NCI-H345 treated with DMSO at 0.1 percent for 48 hours (cell line): ENCODE data around the gene LMO1.

Experiments used
- DNase-seq: peaks from one replicate; lab custom pipeline; 2025; ENCODE audit not compliant: unreplicated experiment; lab: John Stamatoyannopoulos, UW

The LMO1 gene

DNA sequence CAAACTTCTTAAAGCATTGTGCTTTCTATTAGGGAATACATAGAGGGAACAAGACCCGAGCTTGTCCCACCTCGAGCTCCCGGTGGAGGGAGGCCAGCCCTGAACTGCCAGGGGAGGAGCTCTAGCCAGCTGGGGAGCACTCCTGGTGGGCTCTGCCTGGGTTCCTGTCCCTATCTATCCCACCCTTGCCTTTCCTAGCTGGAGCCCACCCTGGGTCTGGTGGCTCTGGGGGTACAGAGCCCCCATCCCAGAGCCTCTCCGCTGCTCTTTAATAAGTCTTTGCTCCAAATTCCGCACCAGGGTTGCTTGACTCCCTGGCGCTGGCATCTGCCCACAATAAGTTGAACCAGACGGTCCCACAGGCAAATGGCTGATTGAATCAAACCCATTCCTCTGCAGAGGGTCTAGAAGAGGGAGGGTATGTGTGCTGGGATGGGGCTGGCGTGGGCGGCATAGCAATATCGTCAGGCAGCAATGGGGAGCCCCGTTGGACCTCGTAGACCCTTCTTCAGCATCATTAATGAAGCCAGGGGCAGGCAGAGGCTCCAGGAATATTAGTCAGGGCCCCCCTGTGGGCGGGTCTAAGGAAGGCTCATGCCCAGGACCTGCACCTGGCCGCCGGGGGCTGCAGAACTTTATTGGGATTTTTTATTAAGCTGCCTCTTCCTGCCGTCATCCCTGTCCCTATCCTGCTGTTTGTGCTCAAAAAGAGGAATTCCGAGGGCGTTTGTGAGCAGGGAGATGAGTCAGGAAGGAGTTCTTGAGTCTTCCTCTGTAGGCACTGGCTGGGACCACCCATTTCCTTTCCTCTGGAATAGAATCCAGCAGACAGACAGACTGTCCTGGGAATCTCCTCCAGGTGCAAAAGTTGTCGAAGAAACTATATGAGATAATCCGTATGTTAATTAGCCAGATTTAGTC is 56.3 kb downstream of the LMO1 start:
- DNase-seq, result no peak

DNA sequence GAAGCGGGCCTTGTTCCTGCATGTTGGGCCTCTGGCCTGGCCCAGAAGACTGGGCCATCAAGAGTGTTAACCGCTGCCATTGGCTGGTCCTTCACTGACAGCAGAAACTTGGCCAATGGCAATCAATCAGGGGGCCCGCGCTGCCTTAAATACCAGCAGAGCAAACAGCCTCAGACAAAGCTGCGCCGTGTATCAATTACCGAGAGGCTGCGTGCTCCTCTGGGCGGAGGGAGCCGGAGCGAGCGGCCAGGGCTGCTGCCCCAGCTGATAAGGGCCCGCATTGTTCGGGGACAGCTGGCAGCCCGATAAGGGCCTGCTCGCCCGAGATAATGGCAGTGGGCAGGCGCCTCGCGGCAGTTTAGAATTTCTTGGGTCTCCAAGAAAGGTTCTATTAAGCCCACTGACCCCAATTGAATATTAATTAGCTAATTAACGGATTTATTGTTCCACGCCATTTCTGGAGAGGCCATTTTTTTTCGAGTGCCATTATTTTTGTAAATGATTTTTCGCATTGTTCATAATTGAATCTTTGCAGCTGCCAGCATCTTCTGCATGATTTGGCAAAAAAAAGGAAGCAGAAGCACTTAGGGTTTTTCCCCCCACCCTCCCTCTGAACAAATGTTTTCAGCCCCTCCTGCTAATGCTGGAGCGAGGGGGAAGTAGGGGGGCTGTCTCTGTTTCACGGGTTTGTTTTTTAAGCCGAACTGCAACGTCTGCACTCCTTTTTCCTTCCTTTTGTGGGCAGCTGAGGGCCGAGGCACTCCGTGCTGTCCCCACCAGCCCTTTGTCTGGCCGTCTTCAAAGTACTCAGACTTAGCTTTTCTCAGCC is 57.2 kb downstream of the LMO1 start:
- DNase-seq, result no peak

DNA sequence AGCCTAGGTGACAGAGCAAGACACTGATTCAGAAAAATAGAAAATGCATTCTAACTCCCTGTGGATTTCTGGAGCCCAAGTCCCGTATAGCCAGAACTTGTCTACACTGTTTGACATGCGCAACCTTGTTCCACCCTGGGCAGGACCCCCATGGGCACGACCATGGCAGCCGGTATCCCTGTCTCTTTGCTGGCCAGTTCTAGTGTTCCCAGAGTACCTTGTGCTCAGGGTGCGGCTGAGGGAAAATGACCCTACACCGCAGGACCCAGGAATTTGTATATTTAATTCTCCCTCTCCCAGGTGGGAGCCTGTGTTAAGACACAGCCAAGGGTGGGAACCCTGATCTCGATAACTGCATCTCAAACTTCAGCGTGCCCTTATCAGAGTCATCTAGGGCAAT is 58.1 kb downstream of the LMO1 start:
- DNase-seq, result no peak

DNA sequence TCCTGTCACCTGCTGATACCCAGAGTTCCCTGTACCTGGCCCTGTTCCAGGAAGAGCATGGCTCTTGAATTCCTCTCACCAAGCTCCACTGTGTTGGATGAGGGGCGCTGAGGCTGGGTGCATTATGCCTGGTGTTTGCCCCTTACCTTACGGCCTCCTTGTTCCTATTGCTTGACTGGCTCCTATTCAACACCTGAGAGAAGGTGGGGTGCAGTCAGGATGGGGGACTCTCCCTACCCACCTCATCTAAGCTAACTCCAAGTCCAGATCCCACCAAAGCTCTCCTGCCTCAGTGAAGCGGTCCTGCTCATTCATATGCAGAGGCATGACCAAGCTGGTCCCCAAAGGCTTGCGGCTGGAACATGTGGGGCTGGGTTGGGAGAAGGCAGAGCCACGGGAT is 59.1 kb downstream of the LMO1 start:
- DNase-seq, result no peak

DNA sequence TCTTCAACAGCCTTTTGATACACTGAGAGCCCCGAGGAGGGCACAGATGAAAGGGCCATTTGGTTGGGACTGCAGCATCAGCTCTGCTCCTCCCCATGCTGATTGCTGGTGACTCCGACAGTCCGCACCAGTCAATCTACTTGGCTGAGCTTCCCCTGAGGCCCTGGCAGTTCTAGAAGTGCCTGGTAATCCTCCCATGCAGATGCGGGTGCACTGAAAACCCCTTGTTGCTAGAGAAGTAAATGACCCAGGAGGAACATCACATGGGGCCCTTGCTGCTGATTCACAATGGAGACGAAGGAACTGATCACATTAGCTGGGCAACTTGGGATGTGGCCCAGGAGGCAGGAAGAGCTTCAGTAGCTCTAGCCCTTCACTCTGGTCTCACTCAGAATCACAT is 59.7 kb downstream of the LMO1 start:
- no peak for DNase-seq

DNA sequence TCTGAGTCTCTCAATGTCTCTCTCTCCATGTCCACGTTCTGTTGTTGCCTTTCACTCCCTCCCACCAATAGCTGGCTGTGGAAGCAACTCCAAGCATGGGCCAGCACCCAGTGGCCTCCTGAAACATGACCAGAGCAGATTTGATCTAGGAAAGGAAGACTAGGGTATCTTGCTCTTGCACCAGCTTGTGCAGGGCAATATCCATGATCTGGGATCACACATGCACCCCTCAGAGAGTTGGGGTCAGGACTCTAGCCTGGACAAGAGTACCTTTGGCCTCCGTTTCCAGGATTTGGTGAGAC is 60.3 kb downstream of the LMO1 start:
- DNase-seq, result no peak

DNA sequence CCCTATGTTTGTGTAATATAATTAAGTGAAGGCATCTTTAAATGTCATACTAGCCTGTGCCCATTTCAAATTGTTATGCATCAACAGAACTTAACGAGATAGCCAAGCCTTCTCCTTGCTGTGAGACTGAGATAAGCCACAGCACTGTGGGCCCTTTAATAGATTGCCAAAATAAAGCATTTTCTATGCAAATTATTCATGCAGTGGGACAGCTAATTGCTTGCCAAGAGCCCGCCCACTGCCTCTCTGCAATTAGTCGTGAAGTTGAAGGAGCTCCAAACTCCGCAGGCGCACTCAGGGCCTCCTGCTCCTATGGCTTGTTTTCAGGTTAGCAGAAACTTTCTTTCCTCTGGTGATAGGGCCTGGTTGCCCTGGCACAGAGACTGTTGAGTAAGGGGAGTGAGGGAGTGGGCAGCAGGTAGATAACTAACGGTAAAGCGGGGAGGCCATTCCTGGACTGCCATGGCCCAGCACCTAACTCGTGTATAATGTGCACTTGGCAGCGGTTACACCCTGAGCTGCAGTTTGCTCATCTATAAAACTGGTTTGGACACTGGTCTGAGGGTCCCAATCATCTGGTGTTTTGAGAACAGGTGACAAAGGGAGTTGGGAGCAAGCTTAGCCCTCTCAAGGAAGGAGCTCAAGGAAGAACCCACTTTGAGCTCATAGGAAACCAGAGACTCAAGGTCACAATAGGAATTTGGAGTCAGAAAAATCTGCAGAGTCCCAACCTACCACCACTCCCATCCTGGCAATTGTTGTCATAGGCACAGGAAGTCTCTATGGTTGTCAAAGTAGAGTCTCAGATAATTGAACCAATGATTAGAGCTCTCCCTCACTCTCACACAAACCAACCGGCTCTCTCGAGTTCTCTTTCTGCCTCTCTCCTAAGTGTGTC is 60.9 kb downstream of the LMO1 start:
- DNase-seq, result no peak

DNA sequence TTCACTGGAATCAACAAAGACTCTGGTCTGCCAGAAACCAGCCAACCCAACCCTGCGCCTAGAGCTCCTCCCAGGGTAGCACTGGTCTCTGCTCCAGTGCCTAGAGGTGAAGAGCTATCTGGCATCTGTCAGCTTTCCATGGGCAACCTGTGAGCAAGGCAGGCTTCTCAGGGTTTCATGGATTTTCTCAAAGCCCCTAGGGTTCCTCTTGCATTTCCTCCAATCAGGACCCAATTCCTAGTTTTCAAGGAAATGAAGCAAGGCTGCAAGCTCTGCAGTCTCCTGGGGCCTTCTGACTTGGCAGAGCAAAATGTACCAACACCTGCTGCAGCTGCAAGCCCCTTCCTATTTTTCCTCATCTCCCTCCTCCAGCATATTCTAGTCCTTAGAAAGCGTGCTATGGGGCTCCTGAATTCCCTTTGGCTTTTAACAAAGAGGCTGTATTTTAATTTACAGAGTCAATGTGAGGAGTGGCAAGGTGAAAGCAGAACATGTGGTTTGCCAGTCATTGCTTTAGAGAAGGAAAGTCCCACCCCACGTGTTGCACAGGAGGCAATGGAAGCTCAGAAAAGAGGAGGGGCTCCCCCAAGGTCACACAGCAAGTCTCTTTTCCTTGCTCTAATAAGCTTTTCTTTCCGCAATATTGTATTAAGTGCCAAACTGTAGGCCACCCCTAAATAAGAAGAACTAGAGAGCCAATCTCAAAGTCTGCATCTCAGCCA is 61.9 kb downstream of the LMO1 start:
- no peak for DNase-seq

DNA sequence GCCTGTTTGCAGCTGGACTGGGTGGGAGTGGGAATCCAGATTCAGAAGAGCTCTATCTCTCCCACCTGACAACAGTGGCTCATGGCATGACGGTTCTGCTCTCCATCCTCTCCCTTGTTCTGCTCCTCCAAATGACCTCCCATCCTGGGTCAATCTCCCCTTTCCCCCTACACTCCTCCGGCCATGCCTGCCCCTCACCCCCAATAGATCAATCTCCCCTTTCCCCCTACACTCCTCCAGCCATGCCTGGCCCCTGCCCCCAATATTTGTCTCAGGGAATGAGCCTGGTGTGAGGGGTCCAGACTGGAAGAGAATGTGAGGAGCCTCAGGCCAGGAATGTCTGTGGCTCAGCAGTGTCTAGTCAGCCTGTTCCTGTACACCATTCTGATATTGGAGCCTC is 64.0 kb downstream of the LMO1 start:
- DNase-seq, result no peak

DNA sequence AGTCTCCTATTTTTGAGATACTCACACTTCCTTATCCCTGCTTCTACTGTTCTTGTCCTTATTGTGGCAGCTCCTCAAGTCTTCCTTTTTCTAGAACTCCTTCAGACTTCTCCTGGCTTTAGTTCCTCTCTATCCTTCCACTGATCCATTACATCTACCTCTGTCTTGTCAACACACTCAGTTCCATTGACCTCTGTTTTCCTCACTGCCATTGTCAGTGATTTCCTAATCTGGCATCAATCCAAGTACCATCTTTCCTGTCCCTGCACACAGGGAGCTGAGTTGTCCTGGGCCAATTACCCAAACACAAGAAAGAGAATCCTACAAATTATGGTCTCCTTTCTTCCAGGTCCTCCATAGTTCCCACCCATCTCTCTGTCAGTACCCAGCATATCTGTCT is 66.9 kb downstream of the LMO1 start:
- DNase-seq, result no peak

DNA sequence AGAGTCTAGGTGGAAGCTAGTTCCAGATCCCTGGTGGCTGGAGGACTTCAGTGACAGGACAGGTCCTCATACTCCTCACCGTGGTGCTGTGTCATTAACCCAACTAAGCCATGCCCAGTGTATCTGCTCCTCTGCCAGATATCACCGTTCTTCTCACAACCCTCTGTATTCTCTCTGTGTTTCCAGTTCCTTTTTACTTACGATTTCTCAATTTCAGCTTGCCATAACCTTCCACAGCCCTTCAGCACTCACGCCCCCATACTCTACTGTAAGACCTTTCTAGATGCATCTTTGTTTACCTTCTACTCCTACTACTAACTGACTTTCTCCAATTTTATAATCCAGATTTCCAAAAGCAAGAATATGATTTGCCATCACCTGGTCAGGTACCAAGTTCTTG is 68.7 kb downstream of the LMO1 start:
- DNase-seq, result no peak

DNA sequence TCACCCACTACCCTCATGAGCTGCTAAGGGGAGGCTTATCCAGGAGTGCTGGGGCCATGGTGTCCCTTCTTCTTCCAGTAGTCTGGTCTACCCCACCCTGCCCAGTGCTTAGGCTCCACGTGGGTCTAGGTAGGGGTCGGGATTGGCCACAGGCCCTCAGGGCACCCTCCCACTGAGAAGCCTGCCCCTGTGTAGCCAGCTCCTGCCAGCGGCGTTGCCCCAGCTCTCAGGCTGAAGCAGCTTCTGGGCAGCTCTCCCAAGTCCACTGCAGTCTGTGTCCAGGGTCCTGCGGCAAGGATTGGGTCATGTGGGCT is 70.8 kb downstream of the LMO1 start:
- DNase-seq, result no peak

DNA sequence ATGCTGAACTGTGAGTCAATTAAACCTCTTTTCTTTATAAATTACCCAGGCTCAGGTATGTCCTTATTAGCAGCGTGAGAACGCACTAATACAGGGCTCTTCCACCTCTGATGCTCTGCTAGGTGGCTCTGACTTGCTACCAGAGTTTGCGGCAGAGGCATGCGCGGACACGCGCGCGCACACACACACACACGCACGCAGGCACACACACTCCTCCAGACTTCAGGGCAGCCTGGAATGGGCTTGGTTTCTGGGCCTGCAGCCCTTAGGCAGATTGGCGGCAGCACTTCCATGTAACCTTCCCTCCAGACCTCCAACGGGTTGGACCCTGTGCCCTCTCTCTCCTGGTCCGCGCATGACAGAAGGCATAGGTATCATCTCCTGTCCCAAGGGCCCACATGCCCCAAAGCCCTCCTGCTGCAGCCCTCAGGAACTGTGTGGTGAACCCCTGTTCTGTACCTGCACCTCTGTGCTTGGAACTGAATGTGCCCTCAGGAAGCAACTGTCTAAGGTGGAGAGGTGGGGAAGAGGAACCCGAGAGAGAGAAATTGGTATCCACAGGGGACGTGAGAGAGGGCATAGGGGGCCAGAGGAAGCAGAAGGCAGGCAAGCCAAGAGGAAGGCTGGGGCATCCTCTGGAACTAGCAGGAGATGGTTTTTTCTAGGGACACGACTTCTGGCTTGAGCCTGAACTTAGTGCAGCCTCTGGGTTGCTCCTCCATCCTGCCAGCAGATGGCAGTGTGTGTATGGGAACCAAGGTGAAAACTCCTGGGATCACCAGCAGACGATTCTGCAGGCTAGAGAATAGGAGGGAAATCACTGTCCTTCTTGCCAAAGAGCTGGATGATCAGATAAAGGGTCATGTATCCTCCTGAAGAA is 71.4 kb downstream of the LMO1 start:
- peak; percentile 37 for DNase-seq

DNA sequence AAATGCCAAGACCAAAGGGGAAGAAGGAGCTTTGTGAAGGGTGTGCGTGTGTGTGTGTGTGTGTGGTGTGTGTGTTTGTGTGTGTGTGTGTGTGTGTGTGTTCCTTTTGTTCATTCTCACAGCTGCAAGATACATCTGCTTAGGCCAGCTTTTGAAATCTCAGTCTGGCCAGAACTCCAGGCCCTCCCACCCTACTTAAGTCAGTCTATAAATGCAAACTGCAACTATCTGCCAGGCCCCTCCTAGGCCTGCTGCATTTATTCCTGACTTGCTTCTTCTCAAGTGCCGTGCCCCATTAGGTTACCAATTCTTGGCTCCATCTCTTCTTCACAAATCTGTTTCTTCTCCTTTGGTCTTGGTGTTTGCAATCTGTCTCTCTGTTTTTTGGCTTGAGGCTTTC is 73.2 kb downstream of the LMO1 start:
- DNase-seq, result no peak

DNA sequence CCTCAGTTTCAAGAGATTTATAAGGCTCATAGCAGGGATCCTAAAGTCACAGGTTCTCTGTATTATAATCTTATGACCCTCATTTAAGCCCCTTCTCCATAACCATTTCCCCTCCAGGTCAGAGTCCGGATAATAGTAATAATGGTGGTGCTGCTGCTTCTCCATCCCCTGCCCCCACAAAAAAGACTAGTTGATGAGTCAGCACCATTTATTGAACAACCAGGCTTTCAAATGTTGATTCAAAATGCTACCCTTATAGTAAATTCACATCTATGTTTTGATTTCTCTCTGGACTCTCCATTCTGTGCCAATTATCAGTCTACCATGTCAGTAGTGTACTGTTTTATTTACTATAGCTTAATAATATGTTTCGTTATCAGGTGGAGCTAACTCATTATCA is 77.2 kb downstream of the LMO1 start:
- DNase-seq, result no peak

DNA sequence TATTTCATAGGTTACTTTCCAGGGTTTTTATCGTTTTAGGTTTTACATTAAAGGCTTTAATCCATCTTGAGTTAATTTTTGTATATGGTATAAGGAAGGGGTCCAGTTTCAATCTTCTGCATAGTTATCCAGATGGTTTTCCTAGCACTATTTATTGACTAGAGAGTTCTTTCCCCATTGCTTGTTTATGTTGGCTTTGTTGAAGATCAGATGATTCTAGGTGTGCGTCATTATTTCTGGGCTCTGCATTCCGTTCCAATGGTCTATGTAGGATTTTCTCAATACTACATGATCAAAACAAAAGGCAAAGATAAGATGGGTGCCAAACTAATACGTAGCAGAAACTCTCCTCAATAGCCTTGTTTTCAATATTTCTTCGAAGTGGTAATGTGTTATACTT is 80.6 kb downstream of the LMO1 start:
- DNase-seq, result no peak

DNA sequence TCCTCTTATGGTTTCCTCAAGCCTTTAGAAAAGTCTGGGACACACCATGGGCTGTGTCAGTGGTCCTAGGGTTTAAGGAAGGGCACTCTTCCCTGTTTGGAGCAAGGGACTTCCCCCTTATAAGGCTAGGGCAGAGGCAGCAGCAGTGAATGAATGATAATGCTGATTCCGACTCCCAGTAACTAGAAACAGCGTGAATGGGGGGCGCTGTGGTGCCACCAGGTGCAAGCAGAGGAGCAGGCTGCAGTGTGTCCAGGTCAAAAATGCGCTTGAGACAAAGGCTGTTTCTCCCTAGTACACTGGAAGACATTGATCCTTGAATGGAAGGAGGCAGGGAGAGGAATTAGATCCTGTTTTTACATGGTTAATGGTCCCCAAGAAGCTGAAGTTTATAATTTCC is 83.2 kb downstream of the LMO1 start:
- DNase-seq, result no peak

DNA sequence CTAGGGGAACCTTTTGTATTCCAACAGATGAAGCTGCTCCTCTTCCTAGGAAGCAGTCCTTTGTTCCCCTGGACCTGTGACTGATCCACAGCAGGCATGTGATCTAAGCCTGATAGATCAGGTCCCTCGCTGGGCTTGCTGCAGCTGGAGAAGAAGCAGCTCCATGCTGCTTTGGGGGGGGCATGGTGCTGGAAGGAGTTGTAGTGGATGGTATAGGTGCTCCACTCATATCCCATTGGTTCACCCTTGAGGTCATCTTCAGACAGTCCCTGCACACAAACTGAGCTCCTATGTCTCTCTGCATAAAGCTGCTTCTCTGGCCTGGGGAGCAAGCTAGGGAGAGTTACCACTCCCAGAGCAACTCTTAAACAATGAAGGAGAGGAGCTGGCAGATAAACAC is 85.4 kb downstream of the LMO1 start:
- no peak for DNase-seq

DNA sequence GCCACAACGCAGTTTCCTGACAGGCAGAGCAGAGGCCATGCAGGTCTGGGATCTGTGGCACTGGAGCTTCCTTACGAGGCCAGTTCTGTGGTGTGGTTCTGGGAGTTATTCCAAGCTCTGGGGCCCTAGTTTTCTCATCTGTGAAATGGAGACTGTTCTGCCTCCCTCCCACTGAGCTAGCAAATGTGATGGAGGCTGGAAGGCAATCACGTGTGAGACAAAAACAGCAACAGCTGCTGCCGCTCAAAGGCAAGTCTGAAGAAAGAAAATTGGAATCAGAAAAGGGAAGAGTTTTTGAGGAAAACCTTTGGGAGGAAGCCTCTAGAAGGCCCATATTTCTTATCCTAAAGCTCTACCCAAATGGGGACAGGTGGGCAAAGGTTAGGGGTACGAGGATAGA is 86.5 kb downstream of the LMO1 start:
- DNase-seq, result no peak
